GM19467 (cell line): ENCODE data around the gene SUSD5.
"Not testable (repeated sequence)": the region's sequence is repeated elsewhere in the genome, so short reads cannot be mapped to it uniquely, and the experiment has no call there.

Experiments
- ATAC-seq: cut with Tn5 transposase; IDR thresholded peaks from one replicate; pipeline ENCODE4 v1.9.1; 2021; ENCODE audit warnings: mild to moderate bottlenecking, moderate library complexity; ENCODE audit not compliant: unreplicated experiment

The SUSD5 gene

DNA sequence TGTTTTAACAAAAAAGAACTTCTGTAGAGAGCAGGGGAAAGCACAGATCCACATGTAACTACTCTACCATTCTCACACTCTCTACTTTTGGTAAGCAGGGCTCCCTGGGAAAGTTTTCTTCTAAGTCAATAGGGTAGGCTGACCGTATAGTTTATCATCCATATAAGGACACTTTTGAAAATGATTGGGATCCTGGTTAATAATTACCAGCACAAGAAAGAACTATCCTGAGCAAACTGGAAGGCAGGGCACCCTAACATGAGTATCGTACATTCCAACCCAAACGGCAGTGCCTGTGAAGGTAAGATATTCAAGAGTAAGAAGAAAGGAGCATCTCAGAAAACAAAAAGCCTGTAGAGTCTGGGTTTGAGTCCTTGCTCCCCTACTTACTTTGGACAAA lies 22.1 kb downstream of the SUSD5 start:
- no peak for ATAC-seq

DNA sequence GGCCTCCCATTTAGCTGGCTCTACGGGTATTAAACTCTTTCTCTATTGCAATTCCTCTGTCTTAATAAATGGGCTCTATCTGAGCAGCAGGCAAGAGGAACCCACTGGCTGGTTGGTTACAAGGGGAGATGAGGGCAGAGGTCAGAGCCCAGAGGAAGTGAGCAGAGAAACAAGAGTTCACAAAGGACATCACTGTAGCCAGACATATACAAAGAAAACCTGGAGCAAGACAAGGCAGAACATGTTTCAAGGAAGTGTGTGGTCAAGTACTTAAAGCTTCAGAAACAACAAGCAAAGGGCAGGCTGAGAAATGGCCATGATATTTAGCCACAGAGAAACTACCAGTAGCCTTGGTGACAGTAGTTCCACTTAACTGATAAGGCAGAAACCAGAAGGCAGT lies 24.3 kb downstream of the SUSD5 start:
- ATAC-seq, result no peak

DNA sequence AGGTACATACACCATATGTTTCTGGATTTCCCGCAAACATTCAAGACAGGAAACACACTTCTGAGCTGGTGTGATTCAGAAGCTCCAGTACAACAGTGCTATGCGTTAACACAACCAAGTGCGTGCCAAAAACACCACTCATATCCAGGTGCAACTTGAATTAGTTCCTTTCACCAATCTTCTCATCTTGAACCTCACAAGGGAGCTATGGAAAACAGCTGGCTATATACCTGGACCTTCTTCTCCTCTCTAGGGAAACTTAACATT lies 31.3 kb downstream of the SUSD5 start:
- no peak for ATAC-seq

DNA sequence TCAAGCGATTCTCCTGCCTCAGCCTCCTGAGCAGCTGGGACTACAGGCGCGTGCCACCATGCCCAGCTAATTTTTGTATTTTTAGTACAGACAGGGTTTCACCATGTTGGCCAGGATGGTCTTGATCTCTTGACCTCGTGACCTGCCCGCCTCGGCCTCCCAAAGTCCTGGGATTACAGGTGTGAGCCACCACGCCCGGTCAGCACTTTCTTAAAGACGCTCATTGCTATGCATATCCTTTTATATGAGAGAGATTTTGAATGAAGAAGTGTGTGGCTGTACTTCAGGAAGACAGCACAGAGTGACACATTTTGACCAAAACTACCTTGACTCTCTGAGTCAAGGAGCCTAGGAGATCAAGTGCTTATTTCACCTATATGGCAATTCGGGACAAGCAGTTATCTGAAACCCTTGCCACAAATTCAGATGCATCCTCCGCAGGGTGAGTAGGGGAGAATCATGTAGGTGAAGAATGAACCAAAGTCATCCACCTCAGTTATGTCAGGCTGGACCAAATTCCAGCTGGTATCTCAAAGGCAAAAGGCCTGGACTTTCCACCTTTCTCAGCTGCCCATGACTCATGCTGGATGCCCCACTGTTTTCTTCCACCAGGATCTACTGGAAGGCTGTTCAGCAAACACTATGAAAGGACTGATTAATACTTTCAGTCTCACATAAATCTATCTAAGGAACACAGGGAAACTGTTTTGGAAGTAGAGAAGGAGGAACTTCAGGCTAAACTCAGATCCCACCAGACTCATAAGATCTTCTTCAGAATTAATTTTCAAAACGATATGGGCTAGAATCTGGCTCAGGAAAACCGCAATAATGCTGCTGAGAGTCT lies 31.9 kb downstream of the SUSD5 start:
- no peak for ATAC-seq

DNA sequence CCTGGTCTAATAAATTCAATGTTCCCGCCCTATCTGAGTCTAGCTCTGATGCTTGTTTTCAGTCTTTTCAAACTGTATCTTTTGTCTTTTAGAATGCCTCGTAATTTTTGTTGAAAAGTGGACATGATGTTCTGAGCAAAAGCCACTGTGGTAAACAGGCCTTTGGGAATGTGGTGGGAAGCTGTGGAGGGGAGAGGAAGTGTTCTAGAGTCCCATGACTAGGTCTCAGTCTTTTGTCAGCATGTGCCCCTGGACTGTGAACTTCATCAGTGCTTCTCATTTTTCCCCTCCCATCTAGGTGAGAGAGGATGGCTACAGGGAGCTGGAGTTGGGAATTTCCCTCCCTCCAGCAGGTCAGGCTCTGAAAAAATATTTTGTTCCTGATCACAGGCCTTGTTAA lies 33.7 kb downstream of the SUSD5 start:
- no peak for ATAC-seq

DNA sequence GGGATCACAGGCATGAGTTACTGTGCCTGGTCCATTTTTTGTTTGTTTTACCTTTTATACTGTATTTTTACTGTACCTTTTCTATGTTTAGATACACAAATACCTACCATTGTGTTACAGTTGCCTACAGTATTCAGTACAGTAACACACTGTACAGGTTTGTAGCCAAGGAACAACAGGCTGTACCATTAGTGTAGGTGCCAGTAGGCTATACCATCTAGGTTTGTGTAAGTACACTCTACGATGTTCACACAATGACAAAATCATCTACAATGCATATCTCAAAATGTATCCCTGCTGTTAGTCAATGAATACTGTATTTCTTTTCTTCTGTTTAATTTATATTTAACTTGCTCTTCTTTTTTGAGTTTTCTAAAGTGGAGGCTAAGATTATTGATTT lies 37.0 kb downstream of the SUSD5 start:
- ATAC-seq, result not testable (repeated sequence)

DNA sequence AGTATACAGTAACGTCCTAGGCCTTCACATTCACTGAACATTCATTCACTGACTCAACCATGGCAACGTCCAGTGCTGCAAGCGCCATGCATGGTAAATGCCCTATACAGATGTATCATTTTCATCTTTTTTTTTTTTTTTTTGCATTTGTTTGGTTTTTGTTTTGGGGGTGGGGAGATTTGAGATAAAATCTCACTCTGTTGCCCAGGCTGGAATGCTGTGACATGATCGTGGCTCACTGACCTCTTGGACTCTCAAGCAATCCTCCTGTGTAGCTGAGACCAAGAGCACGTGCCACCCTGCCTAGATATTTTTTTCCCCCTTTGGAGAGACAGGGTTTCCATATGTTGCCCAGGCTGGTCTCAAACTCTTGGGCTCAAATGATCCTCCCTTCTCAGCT lies 37.4 kb downstream of the SUSD5 start:
- ATAC-seq, result no peak

DNA sequence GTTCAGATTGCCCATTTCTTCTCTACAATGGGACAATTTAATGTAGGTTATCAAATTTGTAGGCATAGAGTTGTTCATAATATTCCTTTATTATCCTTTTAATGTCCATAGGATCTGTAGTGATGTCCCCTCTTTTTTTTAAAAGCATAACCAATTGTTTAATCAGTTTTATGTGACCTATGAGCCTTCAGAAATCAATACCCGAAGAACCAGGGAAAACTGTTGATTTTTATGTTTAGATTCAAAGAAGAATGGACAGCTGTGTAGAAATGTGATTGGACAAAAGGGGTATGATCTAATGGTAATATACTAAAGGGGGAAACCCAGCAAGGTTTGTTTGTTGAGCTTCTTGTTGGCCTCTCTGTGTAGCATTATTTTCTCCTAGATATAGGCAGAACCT lies 39.5 kb downstream of the SUSD5 start:
- ATAC-seq, result no peak

DNA sequence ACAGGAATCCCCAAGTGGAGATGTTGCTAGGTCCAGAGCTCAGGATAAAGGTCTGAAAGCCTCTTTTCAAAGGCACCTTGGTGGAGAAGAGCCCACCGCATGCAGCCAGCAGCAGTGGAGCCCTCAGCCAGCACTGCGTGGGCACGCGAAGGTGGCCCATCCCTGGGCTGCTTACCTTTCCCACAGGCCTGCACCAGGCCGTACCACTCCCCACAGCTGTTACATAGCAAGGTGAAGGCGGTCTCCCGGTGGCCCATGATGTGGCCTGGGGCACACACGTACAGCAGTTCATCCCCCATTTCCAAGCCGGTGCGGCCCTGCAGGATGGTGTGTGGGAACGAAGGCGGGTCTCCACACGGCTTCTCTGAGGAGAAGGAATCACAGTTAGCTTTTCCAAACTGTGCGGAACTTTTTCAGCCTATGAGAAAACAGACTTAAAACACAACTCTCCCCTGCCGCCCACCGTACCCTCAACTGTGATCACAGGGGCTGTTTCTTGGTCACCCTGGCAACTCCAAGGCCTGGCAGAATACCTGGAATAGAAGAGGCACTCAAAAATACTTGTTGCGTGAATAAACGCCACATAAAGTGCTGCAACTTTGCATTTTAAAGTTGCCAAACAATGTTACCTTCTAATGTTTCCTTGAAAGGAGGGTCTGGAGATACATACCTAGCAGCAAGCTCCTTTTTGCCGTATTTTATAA lies 43.7 kb downstream of the SUSD5 start:
- no peak for ATAC-seq

DNA sequence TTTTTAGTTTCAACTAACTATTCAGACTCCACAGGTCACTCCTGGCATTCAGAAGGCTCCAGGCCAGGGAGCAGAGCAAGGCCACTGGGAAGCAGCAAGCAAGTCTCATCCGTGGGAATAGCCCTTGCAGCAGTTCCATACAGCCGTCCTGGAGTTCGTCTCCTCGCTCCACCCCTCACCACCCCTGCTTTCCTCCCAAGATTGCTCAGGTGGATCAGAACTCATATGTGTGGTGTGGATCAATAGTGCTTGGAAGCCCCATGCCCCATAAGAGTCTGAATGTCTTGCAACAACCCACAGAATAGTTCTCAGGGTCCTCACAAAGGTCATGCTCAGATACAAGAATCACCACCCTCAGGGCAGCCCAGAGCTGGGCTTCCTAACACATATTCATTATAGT lies 44.5 kb downstream of the SUSD5 start:
- no peak for ATAC-seq

DNA sequence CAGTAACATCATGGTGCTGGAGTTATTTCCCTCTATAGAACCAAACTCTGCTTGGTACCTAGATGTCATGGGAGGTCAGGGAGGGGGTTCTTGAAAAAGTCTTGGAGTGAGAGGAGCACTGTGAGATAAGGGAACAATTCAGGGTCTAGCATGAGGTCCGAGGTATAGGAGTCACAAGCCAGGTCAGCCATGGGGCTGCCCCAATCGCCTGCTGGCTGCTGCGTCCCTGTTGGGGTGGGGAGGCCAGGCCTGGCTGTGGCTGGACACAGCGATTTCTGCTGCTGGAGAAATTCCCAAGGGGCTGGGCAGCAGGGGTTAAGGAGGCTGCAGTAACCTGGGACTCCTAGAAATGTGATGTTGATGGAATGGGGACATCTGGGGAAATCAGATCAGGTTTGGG lies 44.9 kb downstream of the SUSD5 start:
- no peak for ATAC-seq

DNA sequence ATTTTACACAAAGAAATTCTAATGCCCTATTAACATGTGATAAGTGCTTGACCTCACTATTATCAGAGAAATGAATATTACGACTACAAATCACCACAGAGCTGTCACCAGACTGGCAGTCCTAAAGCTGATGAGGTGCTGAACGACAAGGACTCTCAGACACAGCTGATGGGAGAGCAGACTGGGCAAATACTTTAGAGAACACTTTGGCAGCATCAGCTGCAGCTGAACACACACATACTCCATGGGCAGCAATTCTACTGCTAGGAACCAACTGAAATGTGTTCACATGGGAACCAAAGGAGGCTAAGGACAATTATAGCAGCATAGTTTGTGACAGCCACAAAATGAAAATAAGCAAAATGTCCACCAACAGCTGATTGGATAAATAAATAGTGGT lies 45.5 kb downstream of the SUSD5 start:
- ATAC-seq, result no peak

DNA sequence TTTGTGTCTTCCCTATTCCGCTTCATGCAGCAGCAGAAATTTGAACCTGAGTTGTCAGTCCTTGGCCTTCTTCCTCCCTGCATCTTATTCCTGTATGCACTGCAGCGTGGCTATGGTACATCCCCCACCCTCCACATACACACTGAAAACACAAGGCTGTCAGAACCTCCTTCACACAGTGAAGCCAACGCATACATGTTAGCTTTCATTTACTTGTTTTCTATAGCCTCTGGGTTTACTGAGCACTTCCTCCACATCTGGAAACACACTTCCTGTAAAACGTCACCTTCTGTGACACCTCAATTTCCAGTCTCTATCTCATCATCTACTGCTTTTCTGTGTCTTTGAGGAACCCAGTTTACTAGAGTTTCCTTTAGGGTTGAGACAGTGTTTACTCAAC lies 47.0 kb downstream of the SUSD5 start:
- ATAC-seq, result no peak

DNA sequence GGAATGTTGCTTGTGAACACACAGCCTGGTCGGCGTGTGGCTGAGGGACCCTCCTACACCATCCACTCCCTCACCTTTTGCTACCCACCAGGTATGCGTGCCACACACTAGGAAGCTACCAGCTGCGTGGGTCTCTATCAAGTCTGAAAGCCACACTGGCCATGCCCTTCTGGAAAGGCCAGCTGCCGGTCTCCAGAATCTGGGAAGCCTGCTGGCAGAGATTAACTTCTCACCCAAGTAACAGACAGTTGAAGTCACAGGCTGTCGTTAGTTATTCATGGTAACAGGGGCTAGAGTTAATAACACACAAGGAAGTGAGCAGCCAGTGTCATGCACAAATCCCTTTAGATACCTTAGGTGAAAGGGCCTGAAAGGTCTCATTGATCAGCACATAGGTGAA lies 48.1 kb downstream of the SUSD5 start:
- ATAC-seq, result no peak

DNA sequence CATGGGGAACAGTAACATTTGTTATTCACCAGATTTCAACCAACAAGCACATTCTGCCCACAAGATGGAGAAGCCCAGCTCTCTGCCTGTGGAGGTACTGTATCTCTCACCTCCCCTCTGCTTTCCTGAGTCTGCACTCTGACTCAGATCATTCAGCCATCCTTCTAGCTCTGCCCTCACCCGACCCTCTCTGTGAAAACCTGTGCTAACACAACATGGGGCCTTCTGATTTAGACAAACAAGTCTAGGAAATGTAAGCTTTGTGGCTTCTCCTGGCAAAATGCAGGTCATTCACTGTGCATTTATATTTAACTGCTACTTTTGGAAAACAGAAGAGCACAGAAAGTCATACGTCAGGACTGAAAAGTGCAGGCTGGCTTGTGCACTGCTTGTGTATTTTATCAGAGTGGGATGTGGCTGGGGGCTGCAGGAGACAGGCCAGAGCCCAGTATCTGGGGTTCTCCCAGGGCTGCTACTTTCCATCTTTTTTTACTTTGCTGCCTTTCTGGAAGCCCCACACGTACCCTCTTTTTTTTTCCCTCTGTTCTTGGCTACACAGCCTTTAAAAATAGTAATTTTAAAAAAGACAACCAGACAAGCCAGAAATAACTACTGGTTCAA lies 50.8 kb downstream of the SUSD5 start:
- ATAC-seq, result no peak

DNA sequence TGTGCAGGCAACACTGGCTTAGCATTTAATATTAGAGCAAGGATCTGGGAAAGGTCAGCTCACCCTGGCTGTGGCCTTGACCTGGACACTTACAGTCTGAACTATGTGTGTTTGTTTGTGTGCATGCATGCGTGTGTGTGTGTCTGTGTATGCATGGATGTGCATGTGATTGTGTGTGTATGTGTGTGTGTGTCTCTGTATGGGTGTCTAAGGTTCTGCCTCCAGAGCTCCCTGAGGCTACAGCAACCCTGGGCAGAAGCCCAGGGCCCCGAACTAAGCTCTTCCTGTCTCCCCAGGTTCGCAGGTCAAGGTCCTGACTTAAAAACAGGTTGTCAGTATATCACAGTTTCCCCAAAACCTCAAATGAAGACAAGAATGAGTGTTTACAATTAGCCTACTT lies 51.3 kb downstream of the SUSD5 start:
- no peak for ATAC-seq

DNA sequence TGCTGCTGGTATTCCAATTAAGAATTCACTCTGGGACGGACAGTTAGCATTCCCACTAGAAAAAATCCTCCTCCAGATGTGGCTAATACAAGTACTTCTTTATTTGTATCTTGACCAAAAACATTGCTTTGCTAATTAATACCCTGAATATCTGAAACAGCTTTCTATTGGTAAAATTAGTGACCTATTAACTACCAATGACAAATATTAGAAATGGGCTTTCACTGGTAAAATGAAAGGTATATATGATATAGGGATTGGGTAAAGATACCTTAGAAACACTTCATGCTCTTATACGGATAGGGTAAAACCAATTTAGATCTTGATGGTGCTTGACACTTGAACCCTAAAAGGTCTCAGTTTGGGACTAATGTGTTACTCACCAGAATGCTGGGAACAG lies 52.5 kb downstream of the SUSD5 start:
- no peak for ATAC-seq

DNA sequence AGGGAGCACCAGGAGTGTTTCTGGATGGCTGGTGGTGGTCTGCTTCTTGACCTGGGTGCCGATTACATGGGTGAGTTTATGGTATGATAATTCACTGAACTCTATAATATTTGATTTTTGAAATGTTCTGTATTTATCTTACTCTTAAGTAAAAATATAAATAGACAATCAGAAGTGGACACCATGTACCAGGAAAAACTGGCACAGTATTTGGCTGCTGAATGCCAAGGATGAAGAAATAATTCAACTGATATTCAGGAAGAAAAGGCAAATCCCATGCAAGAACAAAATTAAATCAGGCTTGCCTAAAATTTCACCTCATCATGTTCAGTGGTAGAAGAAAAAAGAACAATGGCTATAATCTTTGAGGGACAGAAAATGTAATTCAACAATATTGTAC lies 53.2 kb downstream of the SUSD5 start:
- no peak for ATAC-seq

DNA sequence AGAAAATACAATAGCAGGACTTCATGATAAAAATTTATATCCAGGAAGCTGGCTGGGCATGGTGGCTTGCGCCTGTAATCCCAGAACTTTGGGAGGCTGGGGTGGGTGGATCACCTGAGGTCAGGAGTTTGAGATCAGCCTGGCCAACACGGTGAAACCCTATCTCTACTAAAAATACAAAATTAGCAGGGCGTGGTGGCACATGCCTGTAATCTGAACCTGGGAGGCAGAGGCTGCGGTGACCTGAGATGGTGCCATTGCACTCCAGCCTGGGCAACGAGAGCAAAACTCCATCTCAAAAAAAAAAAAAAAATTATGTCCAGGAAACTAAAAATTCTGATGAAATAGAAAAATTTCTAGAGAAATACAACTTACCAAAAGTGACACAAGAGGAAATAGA lies 56.0 kb downstream of the SUSD5 start:
- not testable (repeated sequence) for ATAC-seq

DNA sequence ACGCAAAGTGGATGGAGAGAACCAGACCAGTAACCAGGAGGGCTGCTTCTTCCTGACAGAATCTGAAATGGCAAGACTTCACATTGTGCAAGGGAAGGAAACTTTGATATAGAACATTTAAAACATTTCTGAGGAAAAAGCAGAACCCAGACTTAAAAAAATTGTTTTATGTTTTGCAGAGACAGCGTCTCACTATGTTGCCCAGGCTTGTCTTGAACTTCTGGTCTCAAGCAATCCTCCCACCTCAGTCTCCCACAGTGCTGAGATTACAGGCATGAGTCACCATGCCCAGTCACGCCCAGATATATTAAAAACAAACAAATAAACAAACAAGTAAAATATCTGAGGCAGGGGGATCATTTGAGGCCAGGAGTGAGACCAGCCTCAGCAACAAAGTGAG lies 58.6 kb downstream of the SUSD5 start:
- ATAC-seq, result no peak

DNA sequence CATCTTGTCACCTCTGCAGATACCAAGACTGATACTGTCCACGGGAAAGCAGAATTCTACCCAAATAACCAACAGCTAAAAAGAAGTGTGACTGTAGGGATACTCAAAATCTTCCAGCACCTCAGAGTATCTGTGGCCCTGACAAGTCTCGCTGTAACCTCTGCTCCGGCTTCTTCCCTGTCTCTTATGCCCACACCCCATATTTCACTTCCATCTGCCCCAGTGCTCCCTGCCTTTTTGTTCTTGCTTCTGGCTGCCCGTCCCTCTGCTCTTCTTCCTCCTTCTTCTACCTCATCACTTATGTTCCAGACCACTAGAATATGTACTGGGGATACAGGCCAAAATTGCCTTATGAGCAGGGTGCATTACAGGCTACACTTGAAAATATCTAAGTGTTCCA lies 59.4 kb downstream of the SUSD5 start:
- ATAC-seq, result no peak

DNA sequence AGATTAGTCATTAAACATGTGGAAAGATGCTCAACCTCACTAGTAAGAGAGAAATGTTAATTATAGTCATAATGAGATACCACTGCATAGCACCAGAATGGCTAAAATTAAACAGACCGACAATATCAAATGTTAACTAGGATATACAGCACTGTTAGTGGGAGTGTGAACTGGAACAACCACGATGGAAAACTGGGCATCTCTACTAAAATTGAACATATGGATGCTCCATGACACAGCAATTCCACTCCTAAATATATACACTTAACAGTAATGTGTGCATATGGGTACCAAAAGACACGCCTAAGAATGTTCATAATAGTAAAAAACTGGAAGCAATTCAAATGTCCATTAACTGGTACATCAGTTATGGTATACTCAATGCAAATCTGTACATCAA lies 63.3 kb downstream of the SUSD5 start:
- ATAC-seq, result no peak
